Liver (tissue), 10 donors: ENCODE data around the gene TMEM141. TPM values are rescaled to one million over a fixed set of nuclear protein-coding genes. Genes with fewer than 3 reads are reported as not detected.
A peak's percentile ranks its signal among the peaks of the same experiment; 100 is the strongest.
"Not testable (repeated sequence)": the region's sequence is repeated elsewhere in the genome, so short reads cannot be mapped to it uniquely, and the experiment has no call there.

Source experiments
- DNase-seq: peaks from one replicate; pipeline ENCODE4 v3.0.0-alpha.2; 2017; ENCODE audit warnings: low spot score
- H3K27ac ChIP-seq, 2 donors: one replicate each; pipeline ENCODE4 v1.7.0; 2013; ENCODE audit warnings: inconsistent platforms in 2 of 2, low read length in 2 of 2, control low read depth in 1 of 2, low read depth in 1 of 2, mild to moderate bottlenecking in 1 of 2
- H3K27me3 ChIP-seq, 4 donors: one replicate each; pipeline versions ENCODE4 v1.6.1 to v1.7.0; 2013; ENCODE audit warnings: low read length in 3 of 4, inconsistent platforms in 1 of 4, mild to moderate bottlenecking in 1 of 4, moderate library complexity in 1 of 4; ENCODE audit not compliant: control insufficient read depth in 4 of 4, insufficient read depth in 4 of 4
- H3K36me3 ChIP-seq, 4 donors: one replicate each; pipeline versions ENCODE4 v1.6.1 to v1.7.0; 2013; ENCODE audit warnings: low read length in 3 of 4, mild to moderate bottlenecking in 3 of 4, low read depth in 1 of 4, moderate library complexity in 1 of 4; ENCODE audit not compliant: control insufficient read depth in 4 of 4, insufficient read depth in 3 of 4
- H3K4me1 ChIP-seq, 4 donors: one replicate each; pipeline versions ENCODE4 v1.6.1 to v1.7.0; 2013; ENCODE audit warnings: low read length in 3 of 4, mild to moderate bottlenecking in 3 of 4, moderate library complexity in 1 of 4; ENCODE audit not compliant: control insufficient read depth in 4 of 4, insufficient read depth in 4 of 4
- H3K4me3 ChIP-seq, 3 donors: one replicate each; pipeline versions ENCODE4 v1.6.1 to v1.7.0; 2013; ENCODE audit warnings: low read length in 3 of 3, control low read depth in 1 of 3, low read depth in 1 of 3, mild to moderate bottlenecking in 1 of 3
- H3K9ac ChIP-seq, 2 donors: one replicate each; pipeline ENCODE4 v1.7.0; 2013; ENCODE audit warnings: low read length in 2 of 2, mild to moderate bottlenecking in 2 of 2, moderate library complexity in 2 of 2, control low read depth in 1 of 2, low read depth in 1 of 2
- H3K9me3 ChIP-seq, 4 donors: one replicate each; pipeline versions ENCODE4 v1.6.1 to v1.7.0; 2013; ENCODE audit warnings: low read length in 3 of 4; ENCODE audit not compliant: control insufficient read depth in 4 of 4
- CTCF ChIP-seq: fragments of 150-350 bp; IDR thresholded peaks from 2 replicates; pipeline ENCODE4 v1.5.1; 2017; ENCODE audit warnings: improper control_type of control experiment, low read depth, low read length; ENCODE audit not compliant: missing input control
- RAD21 ChIP-seq, 2 donors: IDR thresholded peaks; 2 replicates each; pipeline ENCODE4 v1.6.1; 2016; ENCODE audit warnings: antibody characterized with exemption in 2 of 2, mild to moderate bottlenecking in 2 of 2
- WGBS: extraction: QIAGEN DNeasy Blood & Tissue Kit; methylation state at CpG from one replicate; pipeline ENCODE4 v1.1.7; 2013; 5-methylcytosine and 5-hydroxymethylcytosine counted together
- polyA plus RNA-seq, 2 donors: library from polyadenylated mRNA; stranded (reverse) in 1 of 2; unstranded in 1 of 2; fragments of 200-250 nt in 1 of 2; fragments of >200 nt in 1 of 2; fragmentation: Nextera tagmentation in 1 of 2; extraction: Ambion mirVana in 1 of 2; gene quantifications; one replicate each; pipeline versions ENCODE4 v1.2.1 to v1.2.3, GENCODE V29; 2013 to 2015
- small RNA-seq: library from RNA; depleted of rRNA; stranded (forward); fragments of <200 nt; gene quantifications from one replicate; pipeline ENCODE3, GENCODE V24; 2014
- total RNA-seq, 2 donors: library from RNA; depleted of rRNA; stranded (reverse); fragments of >200 nt; gene quantifications; one replicate each; pipeline ENCODE4 v1.2.3, GENCODE V29; 2014
- donor health status: healthy.
- donor health status: healthy.
- donor health status: healthy.
- donor health status: healthy.
- donor health status: healthy.

The TMEM141 gene
- total and polyA plus RNA-seq, 4 donors: 32.2 to 74.7 (median 66.2) TPM

- peak; percentile 63 to 78 for TF ChIP-seq RAD21 (IDR thresholded peaks at IDR 0.05)
- peak; percentile 59 for TF ChIP-seq CTCF
- 2% methylated on average over 26 of the region's 27 CpGs for WGBS
- peak within 1 kb of the TSS in 1 of 2 donors; percentile 40 for H3K27ac ChIP-seq
- DNase-seq: peak; percentile 79
- peak within 1 kb of the TSS in 1 of 3 donors; percentile 46 for H3K4me3 ChIP-seq
- not testable (repeated sequence) for H3K9ac ChIP-seq, H3K27me3 ChIP-seq, H3K9me3 ChIP-seq, H3K36me3 ChIP-seq
- peaks cover 16 to 45% (median 37%) of the 10 kb centered on the region in 4 donors for H3K4me1 ChIP-seq
Measured at GRCh38 chr9:136842380-136842948, 51.3 kb downstream of the TMEM141 start, which contains the start of gene AJM1. Gene AJM1, plus strand, starts transcription at chr9:136842478. Its CDS starts 1,937 bp downstream, at chr9:136844415.

Small RNA genes within 50 kb of the gene (small RNA-seq; reads per million reads assigned to genes)
- not detected for gene AL355987.2
- gene ATP6V1G1P3: not detected
- not detected for gene MIR4292
- gene MIR6722: not detected

Other genes starting within 250 kb of the TMEM141 start
- 10 to 100 TPM in 1 of 2 donors, 1 to 10 TPM in 1; 9.4 to 22.3 TPM for gene NOTCH1, start 245.3 kb upstream of the TMEM141 start, total RNA-seq
- gene NOTCH1, start 245.3 kb upstream of the TMEM141 start, polyA plus RNA-seq: 1 to 10 TPM; 2.4 to 7.5 TPM
- gene EGFL7, start 128.4 kb upstream of the TMEM141 start, total RNA-seq: 10 to 100 TPM; 34.5 to 38.5 TPM
- 10 to 100 TPM; 32.1 to 39.7 TPM for gene EGFL7, start 128.4 kb upstream of the TMEM141 start, polyA plus RNA-seq
- gene AGPAT2, start 103.9 kb upstream of the TMEM141 start, total RNA-seq: 100 to 1,000 TPM in 1 of 2 donors, 10 to 100 TPM in 1; 75.1 to 213 TPM
- gene AGPAT2, start 103.9 kb upstream of the TMEM141 start, polyA plus RNA-seq: 100 to 1,000 TPM; 211 to 222 TPM
- 10 to 100 TPM in 1 of 2 donors, 1 to 10 TPM in 1; 6.4 to 19.7 TPM for gene DIPK1B, start 78.8 kb upstream of the TMEM141 start, total RNA-seq
- 1 to 10 TPM; 2.3 to 4.1 TPM for gene DIPK1B, start 78.8 kb upstream of the TMEM141 start, polyA plus RNA-seq
- gene LCN10, start 48.4 kb upstream of the TMEM141 start, total RNA-seq: under 1 TPM; 0.08 to 0.14 TPM
- under 1 TPM; 0.11 to 0.12 TPM for gene LCN10, start 48.4 kb upstream of the TMEM141 start, polyA plus RNA-seq
- not detected for gene LCN6, start 42.8 kb upstream of the TMEM141 start, total RNA-seq
- gene LCN6, start 42.8 kb upstream of the TMEM141 start, polyA plus RNA-seq: under 1 TPM; 0.14 to 0.32 TPM
- not detected for gene LCN8, start 33.1 kb upstream of the TMEM141 start, total RNA-seq
- gene LCN8, start 33.1 kb upstream of the TMEM141 start, polyA plus RNA-seq: not detected
- not detected for gene LCN15, start 26.8 kb upstream of the TMEM141 start, total RNA-seq
- not detected for gene LCN15, start 26.8 kb upstream of the TMEM141 start, polyA plus RNA-seq
- gene CCDC183, start 5.0 kb downstream of the TMEM141 start, total RNA-seq: 1 to 10 TPM in 1 of 2 donors, under 1 TPM in 1; 0.75 to 1.8 TPM
- gene CCDC183, start 5.0 kb downstream of the TMEM141 start, polyA plus RNA-seq: 1 to 10 TPM in 1 of 2 donors, under 1 TPM in 1; 0.20 to 1.3 TPM
- gene RABL6, start 16.6 kb downstream of the TMEM141 start, total RNA-seq: 10 to 100 TPM; 12.6 to 32.6 TPM
- 1 to 10 TPM; 3.6 to 8.7 TPM for gene RABL6, start 16.6 kb downstream of the TMEM141 start, polyA plus RNA-seq
- gene AJM1, start 51.1 kb downstream of the TMEM141 start, total RNA-seq: 1 to 10 TPM in 1 of 2 donors, under 1 TPM in 1; 0.56 to 2.3 TPM
- 1 to 10 TPM in 1 of 2 donors, under 1 TPM in 1; 0.61 to 1.0 TPM for gene AJM1, start 51.1 kb downstream of the TMEM141 start, polyA plus RNA-seq
- gene PHPT1, start 58.1 kb downstream of the TMEM141 start, total RNA-seq: 10 to 100 TPM; 23.2 to 40.4 TPM
- gene PHPT1, start 58.1 kb downstream of the TMEM141 start, polyA plus RNA-seq: 10 to 100 TPM; 44.2 to 83.1 TPM
- 1 to 10 TPM; 4.0 to 8.1 TPM for gene MAMDC4, start 61.0 kb downstream of the TMEM141 start, total RNA-seq
- gene MAMDC4, start 61.0 kb downstream of the TMEM141 start, polyA plus RNA-seq: 1 to 10 TPM; 2.4 to 3.9 TPM
- gene EDF1, start 75.0 kb downstream of the TMEM141 start, total RNA-seq: 100 to 1,000 TPM; 123 to 248 TPM
- gene EDF1, start 75.0 kb downstream of the TMEM141 start, polyA plus RNA-seq: 100 to 1,000 TPM; 289 to 513 TPM
- 10 to 100 TPM in 1 of 2 donors, 1 to 10 TPM in 1; 7.5 to 14.9 TPM for gene TRAF2, start 95.2 kb downstream of the TMEM141 start, total RNA-seq
- gene TRAF2, start 95.2 kb downstream of the TMEM141 start, polyA plus RNA-seq: 1 to 10 TPM; 4.7 to 6.1 TPM
- gene FBXW5, start 153.4 kb downstream of the TMEM141 start, total RNA-seq: 100 to 1,000 TPM in 1 of 2 donors, 10 to 100 TPM in 1; 64.0 to 163 TPM
- gene FBXW5, start 153.4 kb downstream of the TMEM141 start, polyA plus RNA-seq: 100 to 1,000 TPM in 1 of 2 donors, 10 to 100 TPM in 1; 87.1 to 130 TPM
- 100 to 1,000 TPM in 1 of 2 donors, 10 to 100 TPM in 1; 25.1 to 323 TPM for gene C8G, start 153.9 kb downstream of the TMEM141 start, total RNA-seq
- gene C8G, start 153.9 kb downstream of the TMEM141 start, polyA plus RNA-seq: 1,000 to 10,000 TPM in 1 of 2 donors, 100 to 1,000 TPM in 1; 892 to 1,117 TPM
- gene LCN12, start 160.9 kb downstream of the TMEM141 start, total RNA-seq: 1 to 10 TPM; 2.3 to 5.2 TPM
- 10 to 100 TPM in 1 of 2 donors, 1 to 10 TPM in 1; 7.3 to 12.2 TPM for gene LCN12, start 160.9 kb downstream of the TMEM141 start, polyA plus RNA-seq
- gene PTGDS, start 186.2 kb downstream of the TMEM141 start, total RNA-seq: 1 to 10 TPM in 1 of 2 donors, under 1 TPM in 1; 0.23 to 5.4 TPM
- gene PTGDS, start 186.2 kb downstream of the TMEM141 start, polyA plus RNA-seq: 10 to 100 TPM in 1 of 2 donors, 1 to 10 TPM in 1; 7.4 to 15.2 TPM
- gene LCNL1, start 191.6 kb downstream of the TMEM141 start, total RNA-seq: under 1 TPM in 1 of 2 donors, not detected in 1; 0.08 TPM
- under 1 TPM in 1 of 2 donors, not detected in 1; 0.01 TPM for gene LCNL1, start 191.6 kb downstream of the TMEM141 start, polyA plus RNA-seq
- 1 to 10 TPM; 7.3 to 9.0 TPM for gene PAXX, start 201.1 kb downstream of the TMEM141 start, total RNA-seq
- 10 to 100 TPM; 29.4 to 34.1 TPM for gene PAXX, start 201.1 kb downstream of the TMEM141 start, polyA plus RNA-seq
- under 1 TPM; 0.33 to 0.42 TPM for gene CLIC3, start 205.2 kb downstream of the TMEM141 start, total RNA-seq
- gene CLIC3, start 205.2 kb downstream of the TMEM141 start, polyA plus RNA-seq: under 1 TPM; 0.38 to 0.83 TPM
- 10 to 100 TPM in 1 of 2 donors, 1 to 10 TPM in 1; 2.9 to 15.2 TPM for gene ABCA2, start 236.9 kb downstream of the TMEM141 start, total RNA-seq
- 10 to 100 TPM in 1 of 2 donors, 1 to 10 TPM in 1; 9.5 to 15.1 TPM for gene ABCA2, start 236.9 kb downstream of the TMEM141 start, polyA plus RNA-seq
- gene FUT7, start 240.7 kb downstream of the TMEM141 start, total RNA-seq: under 1 TPM; 0.37 to 0.67 TPM
- gene FUT7, start 240.7 kb downstream of the TMEM141 start, polyA plus RNA-seq: under 1 TPM in 1 of 2 donors, not detected in 1; 0.14 TPM